ENCODE results near the gene HACL1.

DNA sequence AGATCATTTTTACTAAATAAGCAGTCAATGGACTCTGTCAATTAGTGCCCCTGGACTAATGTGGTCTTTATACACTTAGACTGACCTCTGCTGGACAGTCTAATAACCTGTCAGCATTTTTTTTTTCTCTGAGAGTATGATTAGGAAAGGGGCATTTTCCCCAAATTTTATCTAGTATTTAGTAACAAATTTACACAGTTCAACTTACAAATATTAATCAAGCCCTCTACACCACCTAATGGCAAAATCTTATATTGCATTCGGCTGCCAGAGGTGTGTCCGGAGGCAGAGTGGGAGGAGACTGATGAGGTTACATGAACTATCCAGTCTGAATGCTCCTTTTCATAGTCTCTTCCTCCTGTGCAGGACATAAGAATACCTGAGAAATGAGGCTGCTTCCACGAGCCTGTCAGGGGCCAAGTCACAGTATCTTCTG is 43.8 kb downstream of the HACL1 start:
- no peak for TF ChIP-seq EP300 (IDR thresholded peaks at IDR 0.05)
- no peak for TF ChIP-seq POLR2A (IDR thresholded peaks at IDR 0.05)
